Activated B cell treated with CpG ODN at 0.5 μM for 24 hours (primary cell): ENCODE data around the gene RHOF. TPM values are rescaled to one million over a fixed set of nuclear protein-coding genes. Genes with fewer than 3 reads are reported as not detected.

Experiments
- ATAC-seq: fragments of 200-7000 bp; cut with Tn5 transposase; one replicate; pipeline ENCODE4 v1.10.0; 2021; ENCODE audit warnings: low read depth, mild to moderate bottlenecking, moderate library complexity
- CTCF ChIA-PET: fragments of 350-600 bp; sonication (Branson Sonifier 250); formaldehyde crosslinking; loops from one replicate; lab custom pipeline; 2021; ENCODE audit warnings: antibody characterized with exemption; lab: Charles Lee
- POLR2A ChIA-PET: fragments of 350-600 bp; sonication (Branson Sonifier 250); formaldehyde crosslinking; loops from one replicate; lab custom pipeline; 2021; ENCODE audit warnings: antibody characterized with exemption; lab: Charles Lee
- DNase-seq: peaks from one replicate; pipeline ENCODE4 v3.0.0; 2022
- H3K27ac Mint-ChIP-seq: one replicate; pipeline ENCODE4 v1.8.0; 2020; ENCODE audit warnings: mixed read lengths
- H3K27me3 Mint-ChIP-seq: one replicate; pipeline ENCODE4 v1.8.0; 2021; ENCODE audit warnings: mixed read lengths
- H3K36me3 Mint-ChIP-seq: one replicate; pipeline ENCODE4 v1.8.0; 2021; ENCODE audit warnings: low read depth, mixed read lengths
- H3K4me1 Mint-ChIP-seq: one replicate; pipeline ENCODE4 v1.8.0; 2021; ENCODE audit warnings: mixed read lengths
- H3K4me3 Mint-ChIP-seq: one replicate; pipeline ENCODE4 v1.8.0; 2020; ENCODE audit warnings: mild to moderate bottlenecking, mixed read lengths
- H3K9me3 Mint-ChIP-seq: one replicate; pipeline ENCODE4 v1.8.0; 2020; ENCODE audit warnings: mixed read lengths
- CTCF ChIP-seq: fragments of 200-600 bp; IDR thresholded peaks from one replicate; pipeline ENCODE4 v1.8.0; 2022; ENCODE audit warnings: antibody characterized with exemption, mild to moderate bottlenecking
- intact Hi-C: fragments of 100-400 bp; cut with micrococcal nuclease; formaldehyde crosslinking; loops from one replicate; pipeline ENCODE4 v1.15.1; 2024
- total RNA-seq: library from RNA; stranded (reverse); gene quantifications from 2 replicates; pipeline ENCODE4 v1.2.3, GENCODE V29; 2022

RHOF gene
- total RNA-seq, 1 donor from 2014 or later: 142 TPM

- Mint-ChIP-seq H3K9me3 (no peaks in the 10 kb centered on the region), H3K27me3 (no peaks in the 10 kb centered on the region), H3K4me3 (no peak overlapping the region), H3K27ac (no peak overlapping the region), H3K36me3 (peaks cover 83% of the 10 kb centered on the region), H3K4me1 (no peaks in the 10 kb centered on the region)
- ChIA-PET CTCF (interaction anchor here (1.2 to 1.3 kb wide), 2 partner anchors 11 to 33 kb away, joined by 3 to 9 read pairs; partner anchors contain the start of gene RHOF), POLR2A (interaction anchor here (0.6 to 1.5 kb wide), 4 partner anchors 11 to 451 kb away, joined by 3 to 6 read pairs (median 4); no protein-coding TSS in a partner anchor)
- intact Hi-C loops: no loop called here
- no peak for TF ChIP-seq CTCF
- ATAC-seq: no peak
- DNase-seq: no peak
Measured at GRCh38 chr12:121826318-121827150, 33.0 kb upstream of the RHOF start.

- Mint-ChIP-seq H3K9me3 (no peaks in the 10 kb centered on the region), H3K4me1 (no peaks in the 10 kb centered on the region), H3K4me3 (no peak overlapping the region), H3K36me3 (peaks cover 80% of the 10 kb centered on the region), H3K27ac (no peak overlapping the region), H3K27me3 (no peaks in the 10 kb centered on the region)
- DNase-seq: no peak
- TF ChIP-seq CTCF: no peak
- ChIA-PET POLR2A (interaction anchor here (0.9 to 1.5 kb wide), 3 partner anchors 30 to 113 kb away, joined by 3 to 4 read pairs (median 3); partner anchors contain the start of gene PSMD9), CTCF (interaction anchor here (1.3 kb wide), 2 partner anchors 13 to 31 kb away, joined by 4 to 5 read pairs; partner anchors contain the start of gene RHOF)
- intact Hi-C loops: no loop called here
- ATAC-seq: no peak
Measured at GRCh38 chr12:121825041-121825523, 31.6 kb upstream of the RHOF start.

GRCh38 chr12:121823727-121824115 lies 30.2 kb upstream of the RHOF start:
- DNase-seq: no peak
- H3K4me1 Mint-ChIP-seq: no peaks in the 10 kb centered on the region
- TF ChIP-seq CTCF: no peak
- H3K27ac Mint-ChIP-seq: no peak overlapping the region
- intact Hi-C loops: no loop called here
- ChIA-PET CTCF (interaction anchor here (1.3 kb wide), 2 partner anchors 12 to 30 kb away, joined by 4 to 5 read pairs; partner anchors contain the start of gene RHOF), POLR2A (interaction anchor here (0.6 to 0.9 kb wide), 2 partner anchors 9 to 18 kb away, joined by 4 to 5 read pairs; no protein-coding TSS in a partner anchor)
- H3K36me3 Mint-ChIP-seq: peaks cover 80% of the 10 kb centered on the region
- no peaks in the 10 kb centered on the region for H3K27me3 Mint-ChIP-seq
- no peak overlapping the region for H3K4me3 Mint-ChIP-seq
- no peak for ATAC-seq
- H3K9me3 Mint-ChIP-seq: no peaks in the 10 kb centered on the region

GRCh38 chr12:121823101-121823726 lies 29.7 kb upstream of the RHOF start:
- Mint-ChIP-seq H3K4me3 (no peak overlapping the region), H3K9me3 (no peaks in the 10 kb centered on the region), H3K36me3 (peaks cover 77% of the 10 kb centered on the region), H3K27ac (no peak overlapping the region), H3K4me1 (no peaks in the 10 kb centered on the region), H3K27me3 (no peaks in the 10 kb centered on the region)
- ATAC-seq (no peak), DNase-seq (no peak)
- POLR2A ChIA-PET: no interaction called here
- TF ChIP-seq CTCF: no peak
- CTCF ChIA-PET: interaction anchor here (1.8 kb wide), 1 partner anchor 12 kb away, joined by 6 read pairs; no protein-coding TSS in a partner anchor
- intact Hi-C loops: no loop called here
